ENCODE data around the gene ZSCAN32.

ZSCAN32 gene

DNA sequence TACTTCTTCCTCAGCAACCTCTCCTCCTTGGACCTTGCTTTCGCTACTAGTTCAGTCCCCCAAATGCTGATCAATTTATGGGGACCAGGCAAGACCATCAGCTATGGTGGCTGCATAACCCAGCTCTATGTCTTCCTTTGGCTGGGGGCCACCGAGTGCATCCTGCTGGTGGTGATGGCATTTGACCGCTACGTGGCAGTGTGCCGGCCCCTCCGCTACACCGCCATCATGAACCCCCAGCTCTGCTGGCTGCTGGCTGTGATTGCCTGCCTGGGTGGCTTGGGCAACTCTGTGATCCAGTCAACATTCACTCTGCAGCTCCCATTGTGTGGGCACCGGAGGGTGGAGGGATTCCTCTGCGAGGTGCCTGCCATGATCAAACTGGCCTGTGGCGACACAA, 44.7 kb downstream of the ZSCAN32 start:
- DNase-seq (ENCODE audit: low spot score): no peak

DNA sequence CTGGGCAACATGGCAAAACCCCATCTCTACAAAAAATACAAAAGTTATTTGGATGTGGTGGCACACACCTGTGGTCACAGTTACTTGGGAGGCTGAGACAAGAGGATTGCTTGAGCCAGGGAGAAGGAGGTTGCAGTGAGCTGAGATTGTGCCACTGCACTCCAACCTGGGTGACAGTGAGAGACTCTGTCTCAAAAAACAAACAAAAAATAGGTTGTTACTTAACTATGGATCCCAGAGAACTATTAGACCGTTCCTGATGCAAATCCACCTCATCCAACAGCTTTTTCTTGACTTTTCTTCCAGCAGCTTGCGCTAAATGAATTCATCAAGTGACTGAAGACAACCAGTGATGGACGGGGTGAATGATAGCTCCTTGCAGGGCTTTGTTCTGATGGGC, 45.2 kb downstream of the ZSCAN32 start, which contains the start of gene OR2C1:
Gene OR2C1 (plus strand): TSS at position 301 of the 400 bp plus-strand sequence. CDS start 52 bp downstream, at position 353.
- DNase-seq (ENCODE audit: low spot score): no peak

DNA sequence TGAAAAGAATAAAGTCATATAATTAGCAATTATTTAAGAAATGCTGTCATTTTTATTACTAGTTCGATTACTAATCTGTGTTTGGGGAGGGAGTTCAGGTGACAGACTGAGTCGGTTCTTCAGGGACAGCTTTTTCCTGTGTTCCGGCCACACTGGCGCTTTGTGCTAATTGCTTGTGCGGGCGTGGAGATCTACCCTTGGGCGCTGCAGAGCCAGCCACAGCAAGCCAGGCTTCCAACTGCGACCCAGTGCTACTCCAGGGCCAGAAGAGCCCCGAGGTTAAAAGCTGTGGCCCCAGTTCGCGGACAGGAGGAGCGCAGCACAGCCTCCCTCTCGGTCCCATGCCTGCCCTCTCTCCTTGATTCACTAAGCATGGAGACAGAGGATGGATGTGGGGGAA, 51.6 kb downstream of the ZSCAN32 start:
- DNase-seq (ENCODE audit: low spot score): no peak

DNA sequence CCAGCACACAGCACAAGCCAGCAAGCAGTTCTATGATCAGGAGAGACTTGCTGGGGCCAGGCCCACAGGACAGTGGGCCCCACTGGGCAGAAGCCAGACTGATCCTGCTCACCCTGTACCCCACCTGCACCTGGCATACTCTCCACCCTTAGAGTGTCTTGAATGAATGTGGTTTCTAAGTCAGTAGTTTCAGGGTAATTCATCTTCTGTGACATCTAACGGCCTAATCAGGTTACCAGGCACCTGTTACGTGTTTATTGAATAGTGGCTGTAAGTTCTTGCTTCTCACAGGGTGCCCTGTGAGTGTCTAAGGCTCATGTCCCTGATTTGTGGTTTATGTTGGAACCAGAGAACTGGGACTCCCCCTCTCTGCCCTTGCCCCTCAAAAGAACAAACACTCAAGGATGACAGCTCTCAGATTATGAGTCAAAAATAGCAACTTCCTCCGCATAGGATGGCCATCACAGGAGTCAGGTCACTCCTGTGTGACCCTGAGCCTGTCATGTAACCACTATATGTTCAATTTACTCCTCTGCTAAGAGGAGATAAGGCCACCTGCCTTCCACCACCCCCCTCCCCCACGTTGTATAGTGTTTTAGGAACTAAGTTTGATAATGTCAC, 52.1 kb downstream of the ZSCAN32 start:
- DNase-seq (ENCODE audit: low spot score): no peak

DNA sequence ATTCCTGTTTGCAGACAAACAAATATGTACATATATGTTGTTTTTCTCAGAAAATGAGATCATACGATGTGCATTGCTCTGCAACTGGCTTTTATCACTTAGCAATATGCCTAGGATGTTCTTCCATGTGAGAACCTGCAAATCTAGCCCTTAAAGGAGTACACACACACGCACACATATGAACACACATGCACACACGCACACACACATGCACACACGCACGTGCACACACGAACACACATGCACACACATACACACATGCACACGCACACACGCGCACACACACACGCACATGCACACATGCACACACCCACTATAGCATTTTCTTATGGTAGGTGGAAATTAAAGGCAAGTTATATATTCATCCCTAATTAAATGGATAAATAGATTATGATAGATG, 53.2 kb downstream of the ZSCAN32 start:
- DNase-seq (ENCODE audit: low spot score): no peak

DNA sequence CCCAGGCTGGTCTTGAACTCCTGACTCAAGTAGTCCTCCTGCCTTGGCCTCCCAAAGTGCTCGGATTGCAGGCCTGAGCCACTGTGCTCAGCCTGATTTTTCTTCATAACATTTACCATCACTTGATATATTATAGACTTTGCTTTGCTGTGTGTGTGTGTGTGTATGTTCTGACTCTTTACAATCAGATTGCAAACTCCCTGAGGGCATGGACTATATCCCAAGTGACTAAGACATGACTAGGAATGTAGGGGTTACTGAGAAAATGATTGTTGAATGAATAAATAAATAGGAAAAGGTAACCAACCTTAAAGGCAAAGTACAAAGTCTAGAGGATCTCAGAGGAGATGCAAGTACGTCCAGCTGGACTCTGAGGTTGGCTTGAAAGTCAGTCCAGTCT, 54.8 kb downstream of the ZSCAN32 start:
- DNase-seq (ENCODE audit: low spot score): no peak

Data from HuH-7.5 (cell line).